IgD-negative memory B cell (primary cell): Measurements from ENCODE around the gene SERPINF2. TPM values are rescaled to one million over a fixed set of nuclear protein-coding genes. Genes with fewer than 3 reads are reported as not detected.
"Not testable (repeated sequence)": the region's sequence is repeated elsewhere in the genome, so short reads cannot be mapped to it uniquely, and the experiment has no call there.

Experiments used
- H3K27ac Mint-ChIP-seq, 3 donors: one replicate each; pipeline ENCODE4 v1.8.0; 2020 to 2022; ENCODE audit warnings: mild to moderate bottlenecking in 3 of 3, mixed read lengths in 3 of 3, moderate library complexity in 1 of 3
- H3K27me3 Mint-ChIP-seq: one replicate; pipeline ENCODE4 v1.8.0; 2021; ENCODE audit warnings: mixed read lengths
- H3K36me3 Mint-ChIP-seq: one replicate; pipeline ENCODE4 v1.8.0; 2020; ENCODE audit warnings: mild to moderate bottlenecking, mixed read lengths
- H3K4me1 Mint-ChIP-seq, 3 donors: one replicate each; pipeline ENCODE4 v1.8.0; 2020 to 2022; ENCODE audit warnings: mixed read lengths in 3 of 3, mild to moderate bottlenecking in 1 of 3
- H3K4me3 Mint-ChIP-seq, 4 donors: one replicate each; pipeline ENCODE4 v1.8.0; 2020 to 2022; ENCODE audit warnings: mild to moderate bottlenecking in 4 of 4, mixed read lengths in 4 of 4, moderate library complexity in 3 of 4
- H3K9me3 Mint-ChIP-seq, 3 donors: one replicate each; pipeline ENCODE4 v1.8.0; 2020 to 2021; ENCODE audit warnings: mixed read lengths in 3 of 3, mild to moderate bottlenecking in 1 of 3
- polyA plus RNA-seq: library from polyadenylated mRNA; unstranded; fragments of 300-500 nt; fragmentation: Illumina TruSeq; gene quantifications from one replicate; pipeline ENCODE4 v1.2.3, GENCODE V29; 2021

SERPINF2 gene
- polyA plus RNA-seq, 1 donor from 2014 or later = 1.2 TPM

- peaks cover 2% of the 10 kb centered on the region for H3K36me3 Mint-ChIP-seq
- H3K27ac Mint-ChIP-seq = no peak overlapping the region
- no peaks in the 10 kb centered on the region for H3K9me3 Mint-ChIP-seq
- no peak overlapping the region for H3K4me3 Mint-ChIP-seq
- no peaks in the 10 kb centered on the region for H3K27me3 Mint-ChIP-seq
- peaks cover 0 to 7% (median 5%) of the 10 kb centered on the region in 3 donors for H3K4me1 Mint-ChIP-seq
Observed at GRCh38 chr17:1797323-1797722, 54.7 kb downstream of the SERPINF2 start.

- H3K9me3 Mint-ChIP-seq, H3K4me1 Mint-ChIP-seq, H3K27ac Mint-ChIP-seq, H3K4me3 Mint-ChIP-seq, H3K27me3 Mint-ChIP-seq, H3K36me3 Mint-ChIP-seq: not testable (repeated sequence)
Observed at GRCh38 chr17:1797846-1798245, 55.2 kb downstream of the SERPINF2 start.

GRCh38 chr17:1800240-1800639 lies 57.6 kb downstream of the SERPINF2 start:
- peaks cover 0 to 7% (median 5%) of the 10 kb centered on the region in 3 donors for H3K4me1 Mint-ChIP-seq
- H3K36me3 Mint-ChIP-seq = peaks cover 3% of the 10 kb centered on the region
- no peaks in the 10 kb centered on the region for H3K27me3 Mint-ChIP-seq
- no peak overlapping the region for H3K27ac Mint-ChIP-seq
- no peaks in the 10 kb centered on the region for H3K9me3 Mint-ChIP-seq
- no peak overlapping the region for H3K4me3 Mint-ChIP-seq

- H3K27me3 Mint-ChIP-seq = no peaks in the 10 kb centered on the region
- H3K4me1 Mint-ChIP-seq = peaks cover 0 to 7% (median 5%) of the 10 kb centered on the region in 3 donors
- H3K27ac Mint-ChIP-seq = no peak overlapping the region
- H3K36me3 Mint-ChIP-seq = peaks cover 3% of the 10 kb centered on the region
- no peaks in the 10 kb centered on the region for H3K9me3 Mint-ChIP-seq
- no peak overlapping the region for H3K4me3 Mint-ChIP-seq
Observed at GRCh38 chr17:1800712-1801111, 58.0 kb downstream of the SERPINF2 start.

- Mint-ChIP-seq H3K27ac (peak overlapping the region in 1 of 3 donors; percentile 62), H3K9me3 (no peaks in the 10 kb centered on the region), H3K36me3 (peaks cover 1% of the 10 kb centered on the region)
Observed at GRCh38 chr17:1802429-1802828, 59.8 kb downstream of the SERPINF2 start.

GRCh38 chr17:1803280-1803679 lies 60.6 kb downstream of the SERPINF2 start:
- no peaks in the 10 kb centered on the region for H3K9me3 Mint-ChIP-seq
- H3K4me1 Mint-ChIP-seq = no peaks in the 10 kb centered on the region
- no peak overlapping the region for H3K27ac Mint-ChIP-seq
- peaks cover 1% of the 10 kb centered on the region for H3K36me3 Mint-ChIP-seq
- no peaks in the 10 kb centered on the region for H3K27me3 Mint-ChIP-seq
- H3K4me3 Mint-ChIP-seq = no peak overlapping the region

More at GRCh38 chr17:1802429-1802828, 59.8 kb downstream of the SERPINF2 start:
- Mint-ChIP-seq H3K4me1 (peaks cover 0 to under 1% (median under 1%) of the 10 kb centered on the region in 3 donors), H3K4me3 (no peak overlapping the region), H3K27me3 (no peaks in the 10 kb centered on the region)

Other genes with a start within 250 kb of the SERPINF2 start
- 51.7 TPM for gene INPP5K, start 226.3 kb upstream of the SERPINF2 start, polyA plus RNA-seq
- 32.1 TPM for gene PITPNA, start 180.1 kb upstream of the SERPINF2 start, polyA plus RNA-seq
- gene SLC43A2, start 114.0 kb upstream of the SERPINF2 start, polyA plus RNA-seq = 27.3 TPM
- 0.19 TPM for gene SCARF1, start 97.1 kb upstream of the SERPINF2 start, polyA plus RNA-seq
- 2.6 TPM for gene RILP, start 93.0 kb upstream of the SERPINF2 start, polyA plus RNA-seq
- gene PRPF8, start 58.0 kb upstream of the SERPINF2 start, polyA plus RNA-seq = 156 TPM
- gene TLCD2, start 32.5 kb upstream of the SERPINF2 start, polyA plus RNA-seq = not detected
- gene WDR81, start 18.2 kb upstream of the SERPINF2 start, polyA plus RNA-seq = 21.6 TPM
- 8.3 TPM for gene SERPINF1, start 19.2 kb downstream of the SERPINF2 start, polyA plus RNA-seq
- 12.7 TPM for gene SMYD4, start 87.0 kb downstream of the SERPINF2 start, polyA plus RNA-seq
- 57.7 TPM for gene RPA1, start 87.1 kb downstream of the SERPINF2 start, polyA plus RNA-seq